HepG2 (cell line): ENCODE results near the gene KIAA1217. TPM values are rescaled to one million over a fixed set of nuclear protein-coding genes. Genes with fewer than 3 reads are reported as not detected.

Source experiments
- ATAC-seq: fragments of 200-7000 bp; cut with Tn5 transposase; 3 replicates; pipeline ENCODE4 v1.9.1; 2020; ENCODE audit warnings: mild to moderate bottlenecking, moderate library complexity
- BruUV-seq: library from RNA; stranded (reverse); fragments of 400-500 nt; replicated peaks from 2 replicates; lab custom pipeline; 2021; lab: Mats Ljungman, UMichigan
- CTCF ChIA-PET: fragments of 300-600 bp; formaldehyde crosslinking; extraction: SDS; loops from one replicate; lab custom pipeline; 2021; ENCODE audit warnings: low total read pairs, inconsistent platforms, low intra/inter-chr PET ratio; lab: Yijun Ruan, JAX
- POLR2A ChIA-PET: fragments of 350-600 bp; sonication (Branson Sonifier 250); formaldehyde crosslinking; loops from one replicate; lab custom pipeline; 2020; ENCODE audit warnings: antibody characterized with exemption, inconsistent platforms; lab: Yijun Ruan, JAX
- DNase-seq: peaks from one replicate; pipeline ENCODE4 v3.0.0-alpha.2; 2015; ENCODE audit warnings: low spot score
- FAIRE-seq: peaks from 3 replicates; lab custom pipeline; 2011; peaks lifted over from hg19 to GRCh38; lab: Jason Lieb, UNC
- H2AFZ ChIP-seq: one replicate; pipeline ENCODE4 v1.6.1; 2011; ENCODE audit warnings: low read length, inconsistent platforms
- H3K27ac ChIP-seq: fragments of 300-600 bp; 3 replicates; pipeline ENCODE4 v1.8.0; 2011; ENCODE audit warnings: mixed run types, mild to moderate bottlenecking, mixed read lengths, low read length, inconsistent platforms; ENCODE audit not compliant: insufficient read depth; ENCODE audit errors: extremely low read length
- H3K27me3 ChIP-seq, 2 experiments: fragments of 200-600 bp in 1 of 2; 2 replicates in 1 of 2; 3 replicates in 1 of 2; pipeline versions ENCODE4 v1.6.0 to v1.8.0; 2011; ENCODE audit warnings: low read length in 2 of 2, mild to moderate bottlenecking in 2 of 2, moderate library complexity in 2 of 2, inconsistent platforms in 1 of 2; ENCODE audit not compliant: insufficient read depth in 2 of 2, control insufficient read depth in 1 of 2
- H3K36me3 ChIP-seq, 2 experiments: fragments of 200-600 bp in 1 of 2; replicated peaks in 1 of 2; 2 replicates in 1 of 2; 3 replicates in 1 of 2; pipeline versions ENCODE4 v1.5.1 to v1.8.0; 2011; ENCODE audit warnings: low read length in 2 of 2, inconsistent platforms in 1 of 2; ENCODE audit not compliant: insufficient read depth in 2 of 2, control insufficient read depth in 1 of 2
- H3K4me1 ChIP-seq: 2 replicates; pipeline ENCODE4 v1.5.1; 2012; ENCODE audit warnings: low read length, inconsistent platforms; ENCODE audit not compliant: insufficient read depth
- H3K4me2 ChIP-seq: 2 replicates; pipeline ENCODE4 v1.6.0; 2011; ENCODE audit warnings: low read depth, low read length, inconsistent platforms
- H3K4me3 ChIP-seq, 3 experiments: fragments of 200-600 bp in 1 of 3; sonication (generic), shearing (Covaris generic) in 1 of 3; replicated peaks in 1 of 3; 2 replicates each; pipeline ENCODE4 v1.5.1; 2011 to 2016; ENCODE audit warnings: low read length in 3 of 3, inconsistent platforms in 2 of 3, low read depth in 2 of 3, mild to moderate bottlenecking in 2 of 3, control low read depth in 1 of 3, mixed read lengths in 1 of 3; ENCODE audit not compliant: insufficient read depth in 1 of 3
- H3K79me2 ChIP-seq: one replicate; pipeline ENCODE4 v1.6.1; 2011; ENCODE audit warnings: low read length, inconsistent platforms; ENCODE audit not compliant: insufficient read depth
- H3K9ac ChIP-seq: 2 replicates; pipeline ENCODE4 v1.6.0; 2011; ENCODE audit warnings: mild to moderate bottlenecking, low read depth, low read length, inconsistent platforms; ENCODE audit not compliant: insufficient read depth
- H3K9me3 ChIP-seq: 2 replicates; pipeline ENCODE4 v1.5.1; 2012; ENCODE audit warnings: mild to moderate bottlenecking, low read length
- H4K20me1 ChIP-seq: 2 replicates; pipeline ENCODE4 v1.6.0; 2011; ENCODE audit warnings: inconsistent platforms, mild to moderate bottlenecking, low read length, moderate library complexity; ENCODE audit not compliant: insufficient read depth
- BRF2 ChIP-seq: sonication (generic); formaldehyde crosslinking; IDR thresholded peaks from 2 replicates; pipeline ENCODE4 v1.8.1; 2022; ENCODE audit warnings: mild to moderate bottlenecking, missing genetic modification reagents
- EP300 ChIP-seq, 3 experiments: sonication (generic) in 1 of 3; formaldehyde crosslinking in 1 of 3; IDR thresholded peaks; 2 replicates each; pipeline versions ENCODE4 v1.5.1 to v1.6.1; 2011 to 2020; ENCODE audit warnings: low read depth in 2 of 3, low read length in 2 of 3, borderline replicate concordance in 1 of 3, improper control_type of control experiment in 1 of 3, mild to moderate bottlenecking in 1 of 3, missing genetic modification reagents in 1 of 3, moderate library complexity in 1 of 3
- FOXP1 ChIP-seq, 2 experiments: fragments of 450-650 bp in 1 of 2; IDR thresholded peaks; 2 replicates each; pipeline ENCODE4 v1.6.1; 2017 to 2018; ENCODE audit warnings: antibody characterized with exemption in 1 of 2
- HINFP ChIP-seq: sonication (generic); formaldehyde crosslinking; IDR thresholded peaks from 2 replicates; pipeline ENCODE4 v1.4.0; 2020; ENCODE audit warnings: low read depth, mild to moderate bottlenecking, missing genetic modification reagents
- JUN ChIP-seq: sonication (generic); formaldehyde crosslinking; IDR thresholded peaks from 2 replicates; pipeline ENCODE4 v1.4.0; 2020; ENCODE audit warnings: mild to moderate bottlenecking, missing genetic modification reagents
- KLF6 ChIP-seq: IDR thresholded peaks from 2 replicates; pipeline ENCODE4 v1.8.0; 2016; ENCODE audit warnings: missing biosample characterization, missing genetic modification reagents
- NCOA1 ChIP-seq: sonication (generic); formaldehyde crosslinking; IDR thresholded peaks from 2 replicates; pipeline ENCODE4 v1.9.0; 2021; ENCODE audit warnings: missing genetic modification reagents
- SETDB1 ChIP-seq: sonication (generic); formaldehyde crosslinking; IDR thresholded peaks from 2 replicates; pipeline ENCODE4 v1.5.1; 2020; ENCODE audit warnings: missing genetic modification reagents, mild to moderate bottlenecking, borderline replicate concordance
- SNAPC2 ChIP-seq: sonication (generic); formaldehyde crosslinking; IDR thresholded peaks from 2 replicates; pipeline ENCODE4 v1.8.1; 2022; ENCODE audit warnings: mild to moderate bottlenecking, missing genetic modification reagents
- SNAPC5 ChIP-seq: sonication (generic); formaldehyde crosslinking; IDR thresholded peaks from 2 replicates; pipeline ENCODE4 v1.8.1; 2023; ENCODE audit warnings: mild to moderate bottlenecking, missing genetic modification reagents, borderline replicate concordance
- TFDP1 ChIP-seq: IDR thresholded peaks from 2 replicates; pipeline ENCODE4 v1.6.1; 2016; ENCODE audit warnings: missing compliant biosample characterization, missing genetic modification reagents, borderline replicate concordance
- TFDP2 ChIP-seq: sonication (generic); formaldehyde crosslinking; IDR thresholded peaks from 2 replicates; pipeline ENCODE4 v1.4.0; 2020; ENCODE audit warnings: missing genetic modification reagents
- THAP11 ChIP-seq: IDR thresholded peaks from 2 replicates; pipeline ENCODE4 v1.6.1; 2016; ENCODE audit warnings: missing biosample characterization, missing genetic modification reagents
- ZNF136 ChIP-seq: sonication (generic); formaldehyde crosslinking; IDR thresholded peaks from 2 replicates; pipeline ENCODE4 v1.8.1; 2022; ENCODE audit warnings: low read depth, mild to moderate bottlenecking, moderate library complexity, missing genetic modification reagents
- ZNF276 ChIP-seq: sonication (generic); formaldehyde crosslinking; IDR thresholded peaks from 2 replicates; pipeline ENCODE4 v1.4.0; 2020; ENCODE audit warnings: mild to moderate bottlenecking, low read depth, missing genetic modification reagents
- ZNF496 ChIP-seq: sonication (generic); formaldehyde crosslinking; IDR thresholded peaks from 2 replicates; pipeline ENCODE4 v1.8.1; 2023; ENCODE audit warnings: mild to moderate bottlenecking, moderate library complexity, missing genetic modification reagents; ENCODE audit not compliant: insufficient replicate concordance
- ZNF570 ChIP-seq: sonication (generic); formaldehyde crosslinking; IDR thresholded peaks from 2 replicates; pipeline ENCODE4 v1.4.0; 2020; ENCODE audit warnings: mild to moderate bottlenecking, missing genetic modification reagents, borderline replicate concordance
- ZNF607 ChIP-seq: sonication (generic); formaldehyde crosslinking; IDR thresholded peaks from 2 replicates; pipeline ENCODE4 v1.5.1; 2020; ENCODE audit warnings: missing genetic modification reagents, mild to moderate bottlenecking, borderline replicate concordance
- WGBS: methylation state at CpG from one replicate; pipeline ENCODE4 v1.1.6; 2017; ENCODE audit warnings: low lambda C conversion rate; 5-methylcytosine and 5-hydroxymethylcytosine counted together
- in situ Hi-C: cut with HindIII; loops from 2 replicates; pipeline ENCODE4 v1.10.0; 2017; ENCODE audit warnings: low pct_unique_long_range_greater_than_20kb; ENCODE audit not compliant: extremely low pct_ligation_motif_present
- intact Hi-C: fragments of 100-400 bp; cut with micrococcal nuclease; formaldehyde crosslinking; loops from one replicate; pipeline ENCODE4 v1.10.0; 2022; ENCODE audit not compliant: unreplicated experiment
- polyA plus RNA-seq, 8 experiments: library from polyadenylated mRNA; depleted of rRNA in 3 of 8; stranded (reverse) in 7 of 8; unstranded in 1 of 8; fragments of >200 nt; fragmentation: Illumina TruSeq in 4 of 8; extraction: Trizol in 4 of 8; gene quantifications; 2 replicates each; pipeline versions ENCODE4 v1.2.1 to v1.2.3, GENCODE V29; 2011 to 2016; ENCODE audit warnings: low read depth in 4 of 8, missing spikeins in 1 of 8, mixed read lengths in 1 of 8; ENCODE audit not compliant: insufficient read depth in 1 of 8
- total RNA-seq, 5 experiments: library from RNA; depleted of rRNA; stranded (reverse); fragments of >200 nt; fragmentation: Illumina TruSeq; extraction: Trizol; gene quantifications; 2 replicates each; pipeline ENCODE4 v1.2.3, GENCODE V29; 2016; ENCODE audit warnings: low read depth in 1 of 5

The KIAA1217 gene
- total and polyA plus RNA-seq, 2 of the 13 experiments (the other 11 are each of a cell fraction or from before 2014, with no cell fraction given), result 4.6 to 10.9 TPM

GRCh38 chr10:24405635-24406034 is 196.7 kb downstream of the KIAA1217 start:
- ChIA-PET CTCF (no interaction called here), POLR2A (no interaction called here)
- Histone ChIP-seq H4K20me1 (no peaks in the 10 kb centered on the region), H3K9ac (no peak overlapping the region), H3K4me1 (peaks cover 7% of the 10 kb centered on the region; the same call in 1 of the 2 replicates), H3K36me3 (no peaks in the 10 kb centered on the region), H3K4me3 (no peak overlapping the region), H3K27me3 (no peaks in the 10 kb centered on the region), H2AFZ (no peak overlapping the region), H3K4me2 (no peak overlapping the region), H3K27ac (no peak overlapping the region), H3K79me2 (no peaks in the 10 kb centered on the region), H3K9me3 (no peaks in the 10 kb centered on the region)
- no TSS peak for BruUV-seq
- DNase-seq (no peak), ATAC-seq (no peak), FAIRE-seq (no peak)
- intact Hi-C loops (no loop called here), in situ Hi-C loops (no loop called here)
- 77% methylated on average over 1 of the region's 1 CpG for WGBS
- TF ChIP-seq TFDP1 (CRISPR knock-in tag) (no peak), FOXP1 (IDR thresholded peaks at IDR 0.05) (no peak), FOXP1 (CRISPR knock-in tag; IDR thresholded peaks at IDR 0.05) (no peak), SNAPC2 (CRISPR knock-in tag) (no peak), ZNF570 (CRISPR knock-in tag) (no peak), ZNF276 (CRISPR knock-in tag) (no peak), ZNF496 (no peak), NCOA1 (no peak), THAP11 (CRISPR knock-in tag) (no peak), EP300 (IDR thresholded peaks at IDR 0.05; ENCODE audit: low read depth in 2 of 2, low read length in 2 of 2) (no peak), EP300 (CRISPR knock-in tag; IDR thresholded peaks at IDR 0.05; ENCODE audit: borderline replicate concordance) (no peak), BRF2 (CRISPR knock-in tag) (no peak), SETDB1 (no peak), JUN (CRISPR knock-in tag) (no peak), ZNF136 (CRISPR knock-in tag) (no peak), HINFP (CRISPR knock-in tag) (no peak), ZNF607 (CRISPR knock-in tag) (no peak), TFDP2 (CRISPR knock-in tag) (no peak), SNAPC5 (CRISPR knock-in tag) (no peak), KLF6 (CRISPR knock-in tag) (no peak)
